GM21526 (cell line): ENCODE data around the gene ERCC4.
A peak's percentile ranks its signal among the peaks of the same experiment; 100 is the strongest.
"Not testable (repeated sequence)": the region's sequence is repeated elsewhere in the genome, so short reads cannot be mapped to it uniquely, and the experiment has no call there.

Experiments used
- ATAC-seq: cut with Tn5 transposase; IDR thresholded peaks from one replicate; pipeline ENCODE4 v1.9.1; 2021; ENCODE audit warnings: moderate library complexity; ENCODE audit not compliant: unreplicated experiment, low FRiP score

Gene ERCC4

GRCh38 chr16:13919683-13920509, at the start of gene ERCC4:
TSS of gene ERCC4 (plus strand) at chr16:13920154. CDS start at chr16:13920166, 12 bp downstream.
- peak; percentile 98 for ATAC-seq

DNA sequence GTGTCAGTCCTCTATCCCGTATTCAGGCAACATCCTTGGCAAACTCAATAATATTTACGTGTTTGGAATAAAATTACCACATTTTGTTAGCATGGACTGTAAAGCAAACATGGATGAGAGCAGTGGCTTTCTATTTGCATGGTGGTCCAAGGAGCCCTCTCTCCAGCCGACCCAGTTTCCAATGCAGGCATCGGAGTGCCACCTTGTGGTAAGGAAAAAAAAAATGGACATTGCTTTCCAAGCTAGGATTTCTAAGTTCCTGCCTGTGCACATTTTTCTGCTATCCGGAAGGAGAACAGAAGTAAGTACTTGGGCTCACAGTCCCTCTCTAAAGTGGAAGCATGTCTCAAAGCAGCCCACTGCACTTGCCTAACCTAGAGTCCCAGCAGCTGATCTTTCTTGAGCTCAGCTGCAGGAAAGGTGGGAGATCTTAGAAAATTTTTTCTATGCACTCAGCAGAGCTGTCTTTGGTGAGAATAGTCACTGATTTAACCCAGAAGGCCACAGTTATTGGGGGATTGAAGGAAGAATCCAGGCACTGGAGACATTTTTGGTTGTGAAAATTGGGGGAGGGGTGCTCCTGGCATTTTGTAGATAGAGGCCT, 46.0 kb upstream of the ERCC4 start:
- ATAC-seq, result no peak

- no peak for ATAC-seq
Measured at GRCh38 chr16:13875614-13876284, 44.2 kb upstream of the ERCC4 start.

GRCh38 chr16:13883276-13883675, 36.7 kb upstream of the ERCC4 start:
- ATAC-seq, result no peak

- no peak for ATAC-seq
Measured at GRCh38 chr16:13883881-13884280, 36.1 kb upstream of the ERCC4 start.

GRCh38 chr16:13885700-13886099, 34.3 kb upstream of the ERCC4 start:
- ATAC-seq, result no peak

DNA sequence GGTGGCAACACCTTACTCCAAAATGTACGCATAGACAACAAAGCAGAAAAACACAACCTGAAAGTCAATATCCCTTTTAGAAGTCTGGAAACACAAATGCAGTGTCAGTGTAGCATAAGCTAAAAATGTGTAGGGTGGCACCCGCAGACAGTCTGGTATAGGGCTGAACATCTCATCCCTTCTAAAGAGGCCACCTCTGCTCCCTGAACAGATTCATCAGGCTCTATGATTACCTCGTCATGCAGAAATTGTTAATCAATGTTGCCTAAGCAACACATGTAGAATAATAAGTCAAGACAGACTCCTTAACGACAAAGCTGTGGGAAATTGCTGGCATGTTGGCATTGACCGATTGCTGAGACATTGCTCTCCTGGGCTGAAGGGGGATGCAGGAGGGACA, 33.3 kb upstream of the ERCC4 start:
- ATAC-seq, result no peak

- ATAC-seq, result not testable (repeated sequence)
Measured at GRCh38 chr16:13889323-13889722, 30.6 kb upstream of the ERCC4 start.

GRCh38 chr16:13892301-13892700, 27.7 kb upstream of the ERCC4 start:
- no peak for ATAC-seq

- no peak for ATAC-seq
Measured at GRCh38 chr16:13895516-13895915, 24.4 kb upstream of the ERCC4 start.

DNA sequence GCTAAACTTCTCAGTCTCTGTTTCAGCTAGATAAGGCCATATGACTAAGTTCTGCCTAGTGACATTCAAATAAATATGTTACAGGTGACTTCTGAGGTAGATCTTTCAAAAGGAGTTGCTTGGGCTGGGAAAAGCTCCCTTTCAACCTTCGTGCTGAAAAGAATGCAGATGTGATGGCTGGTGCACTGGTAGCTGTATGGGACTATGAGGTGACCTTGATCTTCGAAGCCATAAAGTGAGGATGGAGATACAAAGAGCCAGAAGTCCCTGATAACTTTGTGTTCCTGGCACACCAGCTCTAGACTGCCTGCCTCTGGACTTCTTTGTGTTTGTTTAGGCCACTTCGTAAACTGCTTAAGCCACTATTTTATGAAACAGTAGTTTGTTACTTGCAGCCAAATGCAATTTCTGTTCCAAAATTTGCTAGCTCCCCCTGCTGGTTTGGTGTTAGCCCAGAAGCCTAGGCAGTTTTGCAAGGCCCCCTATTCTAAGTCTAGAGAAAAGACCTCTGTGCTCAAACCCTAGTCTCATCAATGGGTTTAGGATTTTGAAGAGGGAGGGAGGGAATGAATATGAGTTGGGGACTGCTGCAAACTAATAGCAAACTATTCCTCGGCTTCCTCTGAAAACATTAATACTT, 23.3 kb upstream of the ERCC4 start:
- ATAC-seq, result no peak

DNA sequence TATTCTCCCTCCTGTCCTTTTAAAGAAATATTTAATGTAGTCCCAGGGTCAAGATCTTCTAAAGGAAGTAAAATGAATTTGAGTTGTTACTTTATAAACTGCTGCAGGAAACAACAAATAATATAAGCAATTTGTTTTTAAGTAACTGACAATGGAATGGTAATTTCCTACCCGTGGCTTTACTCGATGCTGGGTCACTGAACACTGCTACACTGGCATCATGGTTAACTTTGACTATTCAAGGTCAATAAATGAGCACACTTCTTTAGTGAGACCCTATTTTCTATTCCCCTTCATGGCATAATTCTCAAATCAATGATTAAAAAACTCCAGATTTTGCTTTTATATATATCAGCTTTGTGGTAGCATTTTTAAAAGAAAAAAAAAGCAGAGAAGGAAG, 22.1 kb upstream of the ERCC4 start:
- ATAC-seq, result no peak

GRCh38 chr16:13898233-13898632, 21.7 kb upstream of the ERCC4 start:
- no peak for ATAC-seq

DNA sequence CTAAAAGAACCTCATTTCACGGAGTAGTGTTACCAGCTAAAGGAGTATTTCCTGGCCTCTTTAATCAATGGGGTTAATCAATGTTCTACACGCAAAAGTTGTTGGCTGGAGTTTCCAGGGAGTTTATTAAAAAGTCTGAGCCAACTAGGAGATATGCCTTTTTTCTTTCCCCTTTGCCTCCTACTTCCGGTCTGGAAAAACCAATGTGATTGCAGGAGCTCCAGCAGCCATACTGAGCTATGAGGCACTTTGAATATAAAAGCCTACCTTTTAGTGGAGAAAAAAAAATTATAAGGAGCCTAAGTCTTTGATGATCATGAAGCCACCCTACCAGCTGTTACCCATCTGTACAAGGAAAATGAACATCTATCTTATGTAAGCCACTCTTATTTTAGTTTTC, 17.9 kb upstream of the ERCC4 start:
- no peak for ATAC-seq

DNA sequence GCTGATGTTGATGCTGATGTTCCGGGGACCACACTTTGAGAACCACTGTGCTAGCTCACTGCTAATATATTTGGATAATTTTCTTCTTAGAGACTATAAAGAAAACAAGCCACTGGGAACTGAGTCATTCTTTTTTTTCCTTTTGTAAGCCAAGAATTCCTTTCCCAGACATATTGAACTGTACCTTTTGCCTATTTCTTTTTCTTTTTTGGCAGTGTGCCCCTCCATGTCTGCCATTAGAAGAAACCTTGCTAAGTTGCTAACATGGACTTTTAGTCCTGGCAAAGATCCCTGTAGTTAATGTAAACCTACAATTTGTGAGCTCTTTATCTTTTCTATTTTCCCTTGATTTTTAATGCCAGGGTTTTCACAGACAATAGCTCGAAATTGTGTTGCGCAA, 17.3 kb upstream of the ERCC4 start:
- ATAC-seq, result no peak

- no peak for ATAC-seq
Measured at GRCh38 chr16:13904179-13904691, 15.7 kb upstream of the ERCC4 start.

- ATAC-seq, result not testable (repeated sequence)
Measured at GRCh38 chr16:13904822-13905221, 15.1 kb upstream of the ERCC4 start.

DNA sequence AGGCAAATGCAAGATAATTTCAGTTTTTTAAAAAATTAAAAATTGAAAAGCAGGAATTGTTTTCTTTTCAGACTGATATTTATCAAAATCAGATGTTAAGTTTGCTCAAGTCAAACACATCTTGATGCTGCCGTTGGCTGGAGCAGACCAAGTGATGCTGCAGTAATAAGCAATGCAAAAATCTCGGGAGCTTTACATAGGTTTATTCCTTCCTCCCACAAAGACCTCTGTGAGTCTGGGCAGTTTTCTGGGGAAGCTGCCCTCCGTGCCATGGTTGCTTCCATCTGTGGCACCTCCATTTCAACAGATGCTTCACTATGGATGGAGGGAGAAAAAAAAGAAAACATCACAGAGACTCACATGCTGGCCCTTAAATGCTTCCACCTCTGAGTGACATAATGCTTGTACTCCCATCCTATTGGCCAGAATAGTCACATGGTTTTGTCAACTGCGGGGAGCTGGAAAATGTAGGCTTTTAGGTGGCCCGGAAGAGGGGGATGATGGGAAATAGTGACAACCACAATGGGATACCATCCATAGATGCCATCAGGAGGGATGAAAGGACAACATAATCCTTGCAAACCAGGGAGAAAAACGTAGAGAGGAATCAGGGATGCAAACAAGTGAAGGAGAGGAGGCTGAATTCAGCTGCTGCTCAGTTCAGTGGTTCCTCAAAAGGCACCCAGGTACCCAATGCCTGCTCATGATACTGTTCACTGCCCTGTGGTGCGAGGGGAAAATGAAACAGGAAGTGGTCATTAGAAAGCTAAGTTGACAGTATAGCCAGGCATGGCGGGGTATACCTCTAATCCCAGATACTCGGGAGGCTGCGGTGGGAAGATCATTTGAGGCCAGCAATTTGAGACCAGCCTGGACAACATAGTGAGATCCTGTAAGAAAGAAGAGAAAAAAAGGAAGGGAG, 13.5 kb upstream of the ERCC4 start:
- ATAC-seq, result no peak

DNA sequence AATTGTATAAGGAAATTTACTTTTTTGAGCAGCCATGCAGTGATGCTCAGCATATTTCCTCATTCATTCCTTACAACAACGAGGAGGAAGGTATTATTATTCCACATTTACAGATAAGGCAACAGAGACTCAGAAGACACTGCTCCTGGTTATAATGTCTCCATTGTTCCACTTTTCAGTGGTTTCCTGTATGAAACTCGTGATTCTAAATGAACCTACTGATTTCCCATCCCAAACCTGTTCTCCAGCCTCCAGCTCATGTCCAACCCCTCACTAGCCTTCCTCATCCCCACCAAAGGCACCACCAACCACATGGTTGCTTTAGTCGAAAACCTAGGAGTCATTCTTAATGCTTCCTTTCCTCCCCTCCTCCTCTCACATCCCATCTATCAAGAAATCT, 12.5 kb upstream of the ERCC4 start:
- ATAC-seq, result no peak

GRCh38 chr16:13909069-13909468, 10.9 kb upstream of the ERCC4 start:
- no peak for ATAC-seq
